Stimulated activated naive CD8-positive, alpha-beta T cell treated with anti-CD3 and anti-CD28 coated beads, Interleukin-15, Interleukin-2, amounts not matched to agents 100 ng/mL and 50 ng/mL, for 24 hours (primary cell): ENCODE data around the gene MCRS1.
A peak's percentile ranks its signal among the peaks of the same experiment; 100 is the strongest.
"Not testable (repeated sequence)": the region's sequence is repeated elsewhere in the genome, so short reads cannot be mapped to it uniquely, and the experiment has no call there.

Experiments
- H3K27ac Mint-ChIP-seq: one replicate; pipeline ENCODE4 v1.8.0; 2021; ENCODE audit warnings: mild to moderate bottlenecking, mixed read lengths
- H3K27me3 Mint-ChIP-seq: one replicate; pipeline ENCODE4 v1.8.0; 2021; ENCODE audit warnings: mixed read lengths
- H3K36me3 Mint-ChIP-seq: one replicate; pipeline ENCODE4 v1.8.0; 2021; ENCODE audit warnings: low read depth, mixed read lengths
- H3K4me1 Mint-ChIP-seq: one replicate; pipeline ENCODE4 v1.8.0; 2021; ENCODE audit warnings: low read depth, mixed read lengths
- H3K4me3 Mint-ChIP-seq: one replicate; pipeline ENCODE4 v1.8.0; 2021; ENCODE audit warnings: mild to moderate bottlenecking, mixed read lengths
- H3K9me3 Mint-ChIP-seq: one replicate; pipeline ENCODE4 v1.8.0; 2021; ENCODE audit warnings: mixed read lengths

Gene MCRS1

DNA sequence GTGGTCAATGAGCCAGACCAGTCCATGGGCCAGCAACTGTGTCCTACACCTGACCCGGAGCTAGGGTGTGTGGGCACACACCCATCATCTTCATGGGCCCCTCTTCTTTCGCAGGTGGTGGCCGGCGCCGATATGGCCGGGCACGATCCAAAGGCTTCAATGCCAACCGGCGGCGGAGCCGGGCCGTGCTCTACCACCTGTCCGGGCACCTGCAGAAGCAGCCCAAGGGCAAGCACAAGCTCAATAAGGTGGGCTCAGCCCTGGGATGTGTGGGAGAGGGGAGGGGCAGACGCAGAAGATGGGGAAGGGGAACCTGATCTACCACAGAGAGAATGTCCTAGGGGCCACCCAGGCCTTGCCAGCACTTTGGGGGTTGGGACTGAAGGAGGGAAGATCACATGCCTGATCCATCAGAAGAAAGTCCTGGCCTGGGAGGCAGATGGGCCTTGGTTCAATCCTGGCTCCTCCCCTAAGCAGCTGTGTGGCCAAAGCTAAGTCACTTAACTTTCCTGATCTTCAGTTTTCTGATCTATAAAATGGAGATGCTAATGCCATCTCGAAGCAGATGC lies 25.3 kb downstream of the MCRS1 start:
- Mint-ChIP-seq H3K36me3 (no peaks in the 10 kb centered on the region), H3K27me3 (peaks cover 22% of the 10 kb centered on the region), H3K27ac (no peak overlapping the region), H3K4me1 (peaks cover 28% of the 10 kb centered on the region), H3K9me3 (no peaks in the 10 kb centered on the region), H3K4me3 (no peak overlapping the region)

DNA sequence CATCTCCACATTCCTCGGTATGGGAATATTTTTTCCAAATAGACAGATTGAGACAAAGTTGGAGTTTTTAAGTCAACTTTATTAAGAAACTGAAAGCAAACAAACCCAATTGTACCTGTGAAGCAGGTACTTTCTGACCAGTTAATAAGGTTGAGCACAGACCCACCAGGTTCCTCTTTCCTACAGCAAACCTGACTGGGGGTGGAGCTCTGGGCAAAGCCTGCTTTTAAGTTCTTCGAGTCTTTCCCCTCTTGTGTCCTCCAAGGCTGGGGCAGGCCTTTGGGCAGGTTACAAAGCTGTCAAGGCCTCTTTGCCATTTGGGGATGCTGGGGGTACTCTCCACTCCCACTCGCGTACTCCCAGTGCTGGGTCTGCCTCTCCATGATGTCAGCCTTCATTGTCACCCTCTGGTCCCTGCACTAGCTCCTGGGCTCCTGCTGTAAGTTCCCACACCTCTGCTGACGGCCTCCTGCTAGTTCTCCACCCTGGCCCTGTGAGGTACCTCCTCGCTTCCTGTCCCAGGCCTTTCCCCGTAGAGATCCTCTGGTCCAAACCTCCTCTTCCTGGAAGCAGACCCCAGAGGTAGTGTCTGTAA lies 25.9 kb downstream of the MCRS1 start:
- no peaks in the 10 kb centered on the region for H3K36me3 Mint-ChIP-seq
- H3K27ac Mint-ChIP-seq: no peak overlapping the region
- peaks cover 25% of the 10 kb centered on the region for H3K4me1 Mint-ChIP-seq
- peaks cover 25% of the 10 kb centered on the region for H3K27me3 Mint-ChIP-seq
- H3K4me3 Mint-ChIP-seq: no peak overlapping the region
- no peaks in the 10 kb centered on the region for H3K9me3 Mint-ChIP-seq

DNA sequence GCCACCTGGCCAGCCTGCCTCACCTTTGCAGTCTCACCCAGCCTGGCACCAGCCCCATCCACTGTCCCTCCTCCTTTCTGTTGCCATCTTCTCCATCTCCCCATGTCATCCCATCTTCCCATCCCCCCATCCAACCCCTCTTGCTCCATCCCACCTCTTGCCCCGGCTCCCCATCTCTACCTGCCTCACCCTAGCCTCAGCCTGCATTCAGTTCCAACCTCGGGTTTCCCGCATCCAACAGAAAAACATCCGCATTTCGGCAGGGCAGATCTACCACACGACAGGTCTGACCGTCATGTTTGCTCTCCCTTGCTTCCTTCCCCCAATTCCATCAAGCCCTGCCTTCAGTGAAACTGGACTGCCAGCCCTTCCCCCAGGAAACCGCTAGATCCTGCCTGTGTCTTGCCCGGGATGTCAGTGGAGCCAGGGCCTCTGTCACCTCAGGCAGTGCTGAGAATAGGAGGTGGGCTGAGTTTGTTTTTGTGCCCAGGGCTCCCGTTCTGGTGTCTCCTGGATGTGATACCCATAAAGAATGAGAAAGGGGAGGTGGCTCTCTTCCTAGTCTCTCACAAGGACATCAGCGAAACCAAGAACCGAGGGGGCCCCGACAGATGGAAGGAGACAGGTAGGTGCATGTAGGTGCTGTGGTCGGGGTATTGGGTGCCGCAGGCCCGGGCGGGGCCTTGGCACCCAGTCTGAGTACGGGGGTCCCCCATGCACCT lies 26.6 kb downstream of the MCRS1 start:
- H3K9me3 Mint-ChIP-seq: no peaks in the 10 kb centered on the region
- no peaks in the 10 kb centered on the region for H3K36me3 Mint-ChIP-seq
- H3K27me3 Mint-ChIP-seq: peaks cover 29% of the 10 kb centered on the region
- H3K4me1 Mint-ChIP-seq: peaks cover 30% of the 10 kb centered on the region
- H3K4me3 Mint-ChIP-seq: no peak overlapping the region
- H3K27ac Mint-ChIP-seq: no peak overlapping the region

DNA sequence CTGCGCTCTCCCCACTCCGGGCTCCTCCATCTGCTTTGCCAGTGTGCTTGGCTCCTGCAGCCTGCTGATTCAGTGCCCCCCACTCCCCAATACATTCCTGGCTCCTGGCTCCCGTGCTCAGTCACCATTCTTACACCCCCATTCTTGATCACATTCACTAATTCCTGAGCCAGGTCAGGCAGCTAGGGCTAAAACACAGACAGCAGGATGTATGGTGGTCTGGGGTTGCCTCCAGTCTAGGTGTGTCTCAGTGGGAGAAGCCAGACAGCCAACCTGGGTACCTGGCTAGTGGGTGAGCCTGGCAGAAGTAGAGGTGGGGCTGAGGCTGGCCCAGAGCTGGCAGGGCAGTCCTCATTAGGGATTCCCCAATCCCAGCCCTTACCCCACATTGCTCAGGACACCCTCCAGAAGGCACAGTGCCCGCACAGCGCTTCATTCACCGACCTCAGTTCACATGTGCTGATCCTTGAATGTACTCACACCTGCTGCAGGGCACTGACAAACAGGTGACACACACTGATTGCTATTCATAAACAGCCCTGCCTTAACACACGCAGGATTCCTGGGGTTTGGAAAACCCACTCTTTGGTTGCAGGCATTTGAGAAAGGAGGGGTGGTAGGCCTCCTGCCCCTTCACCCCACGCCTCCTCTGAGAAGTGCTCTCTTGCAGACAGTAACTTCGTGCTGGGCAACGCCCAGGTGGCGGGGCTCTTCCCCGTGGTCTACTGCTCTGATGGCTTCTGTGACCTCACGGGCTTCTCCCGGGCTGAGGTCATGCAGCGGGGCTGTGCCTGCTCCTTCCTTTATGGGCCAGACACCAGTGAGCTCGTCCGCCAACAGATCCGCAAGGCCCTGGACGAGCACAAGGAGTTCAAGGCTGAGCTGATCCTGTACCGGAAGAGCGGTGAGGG lies 27.5 kb downstream of the MCRS1 start:
- no peak overlapping the region for H3K27ac Mint-ChIP-seq
- peaks cover 22% of the 10 kb centered on the region for H3K27me3 Mint-ChIP-seq
- no peaks in the 10 kb centered on the region for H3K36me3 Mint-ChIP-seq
- no peak overlapping the region for H3K4me3 Mint-ChIP-seq
- peaks cover 30% of the 10 kb centered on the region for H3K4me1 Mint-ChIP-seq
- H3K9me3 Mint-ChIP-seq: no peaks in the 10 kb centered on the region

DNA sequence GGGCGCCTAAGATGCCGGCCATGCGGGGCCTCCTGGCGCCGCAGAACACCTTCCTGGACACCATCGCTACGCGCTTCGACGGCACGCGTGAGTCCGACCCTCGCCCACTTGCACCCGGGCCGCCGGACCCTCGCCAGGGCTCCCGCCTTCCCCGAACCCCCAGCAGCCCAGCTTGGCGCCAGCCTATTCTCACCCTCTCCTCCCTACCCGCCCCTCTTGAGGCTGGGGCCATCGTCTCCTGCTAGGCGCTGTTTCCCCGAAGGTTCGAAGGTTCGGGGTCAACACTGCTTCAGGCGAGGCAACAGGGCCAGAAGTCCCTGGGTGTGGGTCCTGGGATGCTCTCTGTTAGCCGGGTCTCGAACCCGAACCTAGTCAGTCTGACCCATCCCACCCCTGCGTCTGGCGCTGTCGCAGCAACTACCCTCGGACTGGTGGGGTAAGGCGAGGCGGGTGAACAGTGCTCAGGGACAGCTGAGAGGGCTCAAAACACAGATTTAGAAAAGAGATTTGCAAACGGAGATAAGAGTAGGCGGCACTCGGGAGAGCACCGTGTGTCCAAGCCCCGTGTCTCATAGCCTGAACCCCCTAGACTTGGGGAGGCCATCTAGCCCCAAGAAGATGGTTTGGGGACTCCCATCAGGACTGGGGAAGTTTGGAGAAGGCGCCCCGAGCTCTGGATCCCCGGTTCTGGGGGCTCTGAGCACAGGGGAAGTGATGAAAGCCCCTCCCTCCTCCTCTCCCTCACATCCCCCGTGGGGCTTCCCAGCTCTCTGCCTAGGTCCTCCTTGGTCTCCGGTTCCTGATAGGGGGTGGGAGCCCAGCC lies 28.3 kb downstream of the MCRS1 start:
- no peaks in the 10 kb centered on the region for H3K9me3 Mint-ChIP-seq
- no peaks in the 10 kb centered on the region for H3K36me3 Mint-ChIP-seq
- H3K4me1 Mint-ChIP-seq: peaks cover 24% of the 10 kb centered on the region
- peak overlapping the region; percentile 57 for H3K4me3 Mint-ChIP-seq
- no peak overlapping the region for H3K27ac Mint-ChIP-seq
- peaks cover 22% of the 10 kb centered on the region for H3K27me3 Mint-ChIP-seq

DNA sequence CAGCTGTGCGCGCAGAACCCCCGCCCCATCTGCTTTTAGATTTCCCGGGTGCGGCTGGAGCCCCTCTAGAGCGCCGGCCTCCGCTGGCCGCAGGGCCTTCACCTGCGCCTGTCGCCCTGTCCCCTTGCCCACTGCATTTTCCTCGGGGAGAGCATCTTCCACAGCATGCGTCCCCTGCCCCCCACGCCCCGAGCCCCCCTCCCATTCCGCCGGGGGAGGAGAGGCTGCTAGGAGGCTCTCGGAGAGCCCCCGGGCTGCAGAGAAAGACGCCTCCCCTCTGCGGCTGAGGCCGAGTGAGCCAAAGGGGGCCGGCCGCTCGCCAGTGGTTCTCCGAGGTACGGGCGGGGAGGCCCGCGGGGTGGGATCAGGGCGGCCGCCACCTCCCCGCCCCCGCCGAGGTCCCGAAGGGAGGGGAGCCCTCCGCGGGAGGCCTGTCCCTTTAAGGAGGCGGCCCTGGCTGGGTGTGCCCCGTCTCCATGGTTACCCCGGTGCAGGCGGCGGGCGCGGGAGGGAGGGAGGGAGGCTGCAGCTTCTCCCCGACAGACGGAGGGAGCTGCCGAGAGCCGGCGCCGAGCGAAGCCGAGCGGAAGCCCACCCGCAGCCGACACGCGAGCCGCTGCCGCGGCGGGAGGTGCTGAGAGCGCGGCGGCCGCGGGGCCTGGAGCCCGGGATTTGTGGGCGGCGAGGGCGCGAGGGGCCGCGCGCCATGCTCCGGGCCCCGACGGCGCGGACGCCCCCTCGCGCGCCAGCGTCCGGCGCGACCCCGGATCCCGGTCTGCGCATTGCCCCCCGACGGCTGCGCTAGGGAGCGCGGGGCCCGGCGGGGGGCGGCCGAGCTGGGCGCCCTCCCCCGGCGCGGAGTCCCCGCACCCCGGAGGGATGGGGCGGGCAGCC lies 29.2 kb downstream of the MCRS1 start, which contains the start of gene KCNH3:
Gene KCNH3, plus strand, starts transcription at position 521 of the 894 bp plus-strand sequence. CDS start 387 bp downstream, outside the sequence.
- Mint-ChIP-seq H3K4me3 (peak within 1 kb of the TSS; percentile 70), H3K27ac (no peak within 1 kb of the TSS), H3K9me3 (no peaks in the 10 kb centered on the region), H3K4me1 (peaks cover 23% of the 10 kb centered on the region), H3K27me3 (peaks cover 22% of the 10 kb centered on the region), H3K36me3 (no peaks in the 10 kb centered on the region)

DNA sequence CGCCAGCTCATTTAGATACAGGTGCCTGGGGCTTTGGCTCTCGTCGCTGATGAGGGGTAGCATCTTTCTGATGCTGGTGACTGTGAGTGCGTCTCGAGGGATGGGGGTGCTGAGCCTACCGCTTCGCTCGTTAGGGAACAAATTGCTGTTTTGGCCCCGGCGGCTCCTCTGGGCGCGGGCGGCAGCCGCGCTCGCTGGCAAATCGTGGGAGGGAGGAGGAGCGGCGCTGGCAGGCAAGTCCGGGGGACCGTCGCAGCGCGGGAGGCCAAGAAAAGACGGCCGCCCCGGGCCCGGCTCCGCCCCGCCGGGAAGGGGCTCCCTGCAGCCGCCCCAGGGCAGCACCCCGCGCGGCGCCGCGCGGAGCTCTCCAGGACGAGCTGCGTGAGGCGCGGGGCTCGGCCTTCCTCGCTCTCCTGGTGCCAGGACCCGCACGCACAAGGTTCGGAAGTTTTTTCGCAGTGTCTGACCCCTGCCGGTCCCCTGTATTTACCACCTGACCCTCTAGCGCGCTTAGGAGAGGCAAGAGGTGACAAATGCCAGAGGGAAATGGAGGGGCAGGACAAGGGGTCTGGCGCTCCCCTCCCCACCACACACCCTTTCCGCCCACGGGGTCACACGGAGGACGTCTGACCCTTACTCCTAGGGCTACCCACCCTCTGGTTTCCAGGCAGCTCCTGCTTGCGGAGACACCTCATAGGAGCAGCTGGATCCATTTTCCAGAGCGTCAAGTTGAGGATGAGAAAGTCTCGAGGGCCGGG lies 30.0 kb downstream of the MCRS1 start:
- Mint-ChIP-seq H3K4me1 (peaks cover 23% of the 10 kb centered on the region), H3K36me3 (no peaks in the 10 kb centered on the region), H3K27me3 (peaks cover 22% of the 10 kb centered on the region)

DNA sequence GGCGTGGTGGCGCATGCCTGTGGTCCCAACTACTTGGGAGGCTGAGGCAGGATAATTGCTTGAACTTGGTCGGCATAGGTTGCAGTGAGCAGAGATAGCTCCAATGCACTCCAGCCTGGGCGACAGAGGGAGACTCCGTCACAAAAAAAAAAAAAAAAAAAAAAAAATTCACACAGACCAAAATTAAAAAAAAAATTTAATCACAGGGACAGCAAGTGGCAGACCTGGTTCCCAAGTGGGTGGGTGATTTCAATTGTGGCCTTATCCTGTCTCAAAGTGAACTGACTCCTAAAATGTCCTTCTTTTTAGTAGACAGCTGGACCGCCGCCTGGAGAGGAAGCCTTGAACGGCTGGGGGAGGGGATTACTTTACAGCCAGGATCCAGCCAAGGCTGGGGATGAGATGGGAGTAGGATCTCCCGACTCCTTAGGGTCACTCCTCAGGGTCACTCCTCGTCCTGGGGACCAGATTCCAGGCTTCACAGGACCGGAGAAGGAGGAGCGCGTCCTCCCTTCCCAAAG lies 30.7 kb downstream of the MCRS1 start:
- Mint-ChIP-seq H3K27ac (no peak overlapping the region), H3K27me3 (peaks cover 22% of the 10 kb centered on the region), H3K36me3 (no peaks in the 10 kb centered on the region), H3K4me1 (peaks cover 23% of the 10 kb centered on the region), H3K4me3 (peak overlapping the region; percentile 70), H3K9me3 (no peaks in the 10 kb centered on the region)

More for the DNA sequence above, 30.0 kb downstream of the MCRS1 start:
- Mint-ChIP-seq H3K9me3 (no peaks in the 10 kb centered on the region), H3K27ac (no peak overlapping the region), H3K4me3 (peak overlapping the region; percentile 70)

DNA sequence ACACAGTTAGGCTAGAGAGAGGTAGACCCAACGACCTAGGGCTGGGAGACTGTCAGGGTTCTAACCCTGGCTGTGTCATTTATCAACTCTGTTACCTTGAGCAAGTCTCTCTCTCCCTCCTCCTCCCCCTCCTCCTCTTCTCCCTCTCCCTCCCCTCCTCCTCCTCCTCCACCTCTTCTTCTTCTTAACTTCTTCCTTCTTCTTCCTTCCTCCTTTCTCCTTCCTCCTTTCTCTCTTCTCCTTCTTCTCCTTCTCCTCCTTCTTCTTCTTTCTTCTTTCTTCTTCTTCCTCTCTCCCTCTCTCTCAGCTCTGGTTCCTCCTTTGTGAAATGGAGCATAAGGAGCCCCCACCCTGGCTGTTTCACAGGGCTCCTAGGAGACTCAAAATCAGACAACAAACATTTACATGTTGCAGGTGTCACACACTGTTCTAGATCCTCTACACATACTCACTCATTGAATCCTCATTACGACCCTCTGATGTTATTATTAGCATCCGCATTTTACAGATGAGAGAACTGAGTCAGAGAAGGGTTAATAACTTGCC lies 31.3 kb downstream of the MCRS1 start:
- Mint-ChIP-seq H3K36me3 (no peaks in the 10 kb centered on the region), H3K27ac (no peak overlapping the region), H3K4me3 (peak overlapping the region; percentile 25), H3K4me1 (peaks cover 23% of the 10 kb centered on the region), H3K27me3 (peaks cover 22% of the 10 kb centered on the region), H3K9me3 (no peaks in the 10 kb centered on the region)

DNA sequence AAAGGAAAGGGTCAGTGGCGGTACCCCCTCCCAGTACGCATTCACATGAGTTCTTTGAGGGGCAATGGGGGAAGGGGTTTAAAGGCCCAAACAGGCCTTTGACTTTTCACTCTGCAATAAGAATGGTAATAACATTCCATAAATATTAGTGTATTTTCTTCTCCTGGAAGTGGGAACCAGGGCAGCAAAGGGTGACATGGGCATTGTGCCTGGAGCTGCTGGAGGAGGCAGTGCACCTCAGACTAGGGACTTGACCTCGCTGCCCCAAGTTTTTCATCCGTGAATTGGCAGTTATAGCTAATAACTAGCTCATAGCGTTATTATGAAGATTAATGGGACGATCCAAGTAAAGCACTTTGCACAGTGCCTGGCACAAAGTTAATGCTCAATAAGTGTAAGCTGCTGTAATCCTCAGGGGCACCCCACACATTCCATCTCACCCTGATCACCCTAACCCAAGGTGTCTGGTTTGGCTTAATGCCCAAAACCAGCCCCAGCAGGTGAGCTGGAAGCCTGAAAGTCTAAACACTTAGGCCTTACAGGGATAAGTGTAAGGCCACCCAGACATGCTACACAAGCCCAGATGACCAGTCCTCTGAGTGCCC lies 31.9 kb downstream of the MCRS1 start:
- H3K27ac Mint-ChIP-seq: no peak overlapping the region
- peaks cover 23% of the 10 kb centered on the region for H3K4me1 Mint-ChIP-seq
- peaks cover 22% of the 10 kb centered on the region for H3K27me3 Mint-ChIP-seq
- no peaks in the 10 kb centered on the region for H3K36me3 Mint-ChIP-seq
- H3K4me3 Mint-ChIP-seq: no peak overlapping the region
- H3K9me3 Mint-ChIP-seq: no peaks in the 10 kb centered on the region

DNA sequence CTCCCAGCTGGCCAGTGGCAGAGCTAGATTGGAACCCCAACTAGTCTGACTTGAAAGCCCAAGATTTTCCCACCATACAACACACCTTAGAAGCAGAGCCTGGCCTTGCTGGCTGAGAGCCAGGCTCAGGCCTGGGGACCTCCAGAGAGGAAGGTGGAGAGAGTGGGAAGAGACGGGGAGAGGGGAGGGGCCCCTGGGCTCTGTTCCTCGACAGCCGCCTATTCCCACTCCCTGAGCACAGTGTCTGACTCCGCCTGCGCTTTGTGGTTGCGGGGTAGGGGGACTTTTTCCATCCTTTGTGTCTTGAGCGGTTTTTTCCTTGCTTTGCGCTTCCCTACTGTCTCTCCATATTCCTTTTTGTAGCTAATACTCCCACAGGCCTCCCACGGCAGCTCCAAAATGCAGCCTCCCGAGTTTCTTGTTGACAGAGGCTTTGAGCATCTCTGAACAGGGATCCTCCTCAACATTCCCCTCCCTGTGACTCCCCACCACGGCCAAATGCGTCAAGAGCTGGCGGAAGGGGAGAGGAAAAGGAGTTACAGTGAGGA lies 33.1 kb downstream of the MCRS1 start:
- Mint-ChIP-seq H3K4me1 (peaks cover 15% of the 10 kb centered on the region), H3K27me3 (peaks cover 15% of the 10 kb centered on the region), H3K9me3 (no peaks in the 10 kb centered on the region), H3K27ac (no peak overlapping the region), H3K36me3 (no peaks in the 10 kb centered on the region), H3K4me3 (no peak overlapping the region)

DNA sequence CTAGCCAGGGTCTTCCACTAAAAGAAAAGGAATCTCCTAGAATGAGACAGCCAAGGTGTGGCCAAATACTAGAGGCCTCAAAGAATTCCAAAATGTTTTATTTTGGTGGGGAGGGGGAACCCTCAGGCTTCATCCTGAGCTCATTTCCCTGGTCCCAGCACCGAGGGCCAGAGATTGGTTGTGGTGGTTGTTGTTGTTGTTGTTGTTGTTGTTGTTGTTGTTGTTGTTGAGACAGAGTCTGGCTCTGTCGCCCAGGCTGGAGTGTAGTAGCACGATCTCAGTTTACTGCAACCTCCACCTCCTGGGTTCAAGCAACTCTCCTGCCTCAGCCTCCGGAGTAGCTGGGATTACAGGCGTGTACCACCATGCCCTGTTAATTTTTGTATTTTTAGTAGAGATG lies 33.8 kb downstream of the MCRS1 start:
- H3K36me3 Mint-ChIP-seq, H3K9me3 Mint-ChIP-seq, H3K4me3 Mint-ChIP-seq, H3K27ac Mint-ChIP-seq: not testable (repeated sequence)
- peaks cover 11% of the 10 kb centered on the region for H3K4me1 Mint-ChIP-seq
- peaks cover 12% of the 10 kb centered on the region for H3K27me3 Mint-ChIP-seq
